Activated CD4-positive, alpha-beta T cell treated with anti-CD3 and anti-CD28 coated beads for 36 hours (primary cell): ENCODE data around the gene KCNH5. TPM values are rescaled to one million over a fixed set of nuclear protein-coding genes. Genes with fewer than 3 reads are reported as not detected.
"Not testable (repeated sequence)": the region's sequence is repeated elsewhere in the genome, so short reads cannot be mapped to it uniquely, and the experiment has no call there.

Experiments
- ATAC-seq: fragments of 200-7000 bp; cut with Tn5 transposase; one replicate; pipeline ENCODE4 v1.10.0; 2021; ENCODE audit warnings: mild to moderate bottlenecking, moderate library complexity
- CTCF ChIA-PET: fragments of 350-600 bp; sonication (Branson Sonifier 250); formaldehyde crosslinking; loops from one replicate; lab custom pipeline; 2021; ENCODE audit warnings: antibody characterized with exemption; lab: Charles Lee
- POLR2A ChIA-PET: fragments of 350-600 bp; sonication (Branson Sonifier 250); formaldehyde crosslinking; loops from one replicate; lab custom pipeline; 2021; ENCODE audit warnings: antibody characterized with exemption, inconsistent platforms; lab: Charles Lee
- DNase-seq: peaks from one replicate; pipeline ENCODE4 v3.0.0-alpha.2; 2020
- H3K27ac Mint-ChIP-seq: one replicate; pipeline ENCODE4 v1.8.0; 2021; ENCODE audit warnings: mixed read lengths
- H3K27me3 Mint-ChIP-seq: one replicate; pipeline ENCODE4 v1.8.0; 2021; ENCODE audit warnings: mixed read lengths
- H3K36me3 Mint-ChIP-seq: one replicate; pipeline ENCODE4 v1.8.0; 2021; ENCODE audit warnings: low read depth, mixed read lengths
- H3K4me1 Mint-ChIP-seq: one replicate; pipeline ENCODE4 v1.8.0; 2021; ENCODE audit warnings: mixed read lengths
- H3K4me3 Mint-ChIP-seq: one replicate; pipeline ENCODE4 v1.8.0; 2021; ENCODE audit warnings: mild to moderate bottlenecking, moderate library complexity, mixed read lengths
- H3K9me3 Mint-ChIP-seq: one replicate; pipeline ENCODE4 v1.8.0; 2021; ENCODE audit warnings: low read depth, mixed read lengths
- intact Hi-C, 2 experiments: fragments of 100-400 bp; cut with DNase I in 1 of 2; cut with micrococcal nuclease in 1 of 2; formaldehyde crosslinking; loops; one replicate each; pipeline versions ENCODE4 v1.14.2 to v1.15.1; 2022 to 2024; cut with DNase I, micrococcal nuclease
- total RNA-seq, 2 experiments: library from RNA; stranded (reverse); gene quantifications; one replicate each; pipeline ENCODE4 v1.2.3, GENCODE V29; 2021

The KCNH5 gene
- total RNA-seq, 2 experiments from 2014 or later = not detected

DNA sequence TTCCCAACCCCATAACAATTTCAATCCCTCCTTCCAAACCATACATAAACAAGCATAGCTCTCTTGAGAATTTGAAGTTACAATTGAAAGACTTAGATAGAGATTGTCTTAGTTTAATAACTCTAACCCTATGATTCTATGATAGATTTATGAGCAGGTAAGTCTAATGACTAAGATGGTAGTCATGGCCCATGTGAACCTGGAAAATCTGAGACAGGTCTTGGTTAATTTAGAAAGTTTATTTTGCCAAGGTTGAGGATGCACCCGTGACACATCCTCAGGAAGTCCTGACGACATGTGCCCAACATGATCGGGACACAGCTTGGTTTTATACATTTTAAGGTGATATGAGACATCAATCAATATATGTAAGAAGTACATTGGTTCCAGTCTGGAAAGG is 248.8 kb downstream of the KCNH5 start:
- Mint-ChIP-seq H3K4me3 (no peak overlapping the region), H3K27ac (no peak overlapping the region), H3K9me3 (no peaks in the 10 kb centered on the region), H3K36me3 (no peaks in the 10 kb centered on the region), H3K4me1 (no peaks in the 10 kb centered on the region), H3K27me3 (no peaks in the 10 kb centered on the region)
- CTCF ChIA-PET = interaction anchor here (0.6 kb wide), 1 partner anchor 751 kb away, joined by 3 read pairs; no protein-coding TSS in a partner anchor
- POLR2A ChIA-PET = no interaction called here
- ATAC-seq (no peak), DNase-seq (no peak)
- intact Hi-C loops = no loop called here

DNA sequence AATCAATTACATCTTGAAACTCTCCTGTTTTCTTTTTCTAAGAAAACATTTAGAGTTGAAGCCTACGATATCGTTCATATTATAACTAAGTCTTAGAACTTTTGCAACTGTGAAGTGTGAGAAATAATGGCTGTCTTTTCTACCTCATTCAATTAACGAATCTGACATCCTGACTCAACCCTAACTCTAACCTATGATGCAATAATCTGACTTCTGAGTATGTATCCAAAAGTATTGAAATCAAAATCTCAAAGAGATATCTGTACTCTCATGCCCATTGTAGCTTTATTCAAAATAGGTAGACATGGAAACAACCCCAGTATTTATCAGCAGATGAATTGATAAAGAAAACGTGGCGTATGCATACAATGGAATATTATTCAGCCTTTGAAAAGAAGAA is 252.7 kb downstream of the KCNH5 start:
- ChIA-PET CTCF (no interaction called here), POLR2A (no interaction called here)
- intact Hi-C loops = no loop called here
- ATAC-seq (no peak), DNase-seq (no peak)
- Mint-ChIP-seq H3K27me3 (no peaks in the 10 kb centered on the region), H3K4me3 (no peak overlapping the region), H3K36me3 (no peaks in the 10 kb centered on the region), H3K4me1 (no peaks in the 10 kb centered on the region), H3K27ac (no peak overlapping the region), H3K9me3 (peaks cover 4% of the 10 kb centered on the region)

DNA sequence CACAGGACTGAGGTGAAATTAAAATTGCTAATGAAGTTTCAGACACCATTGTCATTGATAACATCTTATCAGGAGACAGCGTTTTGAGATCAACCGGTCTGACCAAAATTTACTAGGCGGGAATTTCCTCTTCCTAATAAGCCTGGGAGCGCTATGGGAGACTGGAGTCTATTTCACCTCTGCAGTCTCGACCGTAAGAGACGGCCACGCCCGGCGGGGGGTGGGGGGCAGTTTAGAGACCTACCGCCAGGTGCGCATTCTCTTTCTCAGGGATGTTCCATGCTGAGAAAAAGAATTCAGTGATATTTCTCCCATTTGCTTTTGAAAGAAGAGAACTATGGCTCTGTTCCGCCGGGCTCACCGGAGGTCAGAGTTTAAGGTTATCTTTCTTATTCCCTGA is 263.9 kb downstream of the KCNH5 start:
- H3K27ac Mint-ChIP-seq, H3K36me3 Mint-ChIP-seq, intact Hi-C loops, H3K27me3 Mint-ChIP-seq, H3K4me1 Mint-ChIP-seq, ATAC-seq, H3K4me3 Mint-ChIP-seq, DNase-seq, POLR2A ChIA-PET, CTCF ChIA-PET: not testable (repeated sequence)
- H3K9me3 Mint-ChIP-seq = peaks cover 11% of the 10 kb centered on the region

DNA sequence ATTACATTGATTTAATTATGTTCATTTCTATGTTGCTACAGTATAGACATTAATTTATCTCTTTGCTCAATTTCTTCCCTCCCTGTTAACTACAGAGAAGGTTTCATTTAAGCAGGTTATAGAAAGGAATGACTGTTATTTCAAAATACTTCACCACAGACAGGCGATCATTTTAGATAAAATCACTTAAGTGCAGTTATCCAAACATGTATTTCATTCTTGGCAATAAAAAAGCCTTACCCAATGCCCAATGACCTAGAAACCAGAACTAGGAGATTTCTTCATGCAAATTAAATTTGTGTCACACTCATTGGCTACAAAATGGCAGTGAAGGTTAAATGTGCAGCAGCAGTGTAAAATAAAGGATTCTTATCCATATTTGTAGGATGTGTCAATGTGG is 266.4 kb downstream of the KCNH5 start:
- POLR2A ChIA-PET = no interaction called here
- H3K27me3 Mint-ChIP-seq = no peaks in the 10 kb centered on the region
- CTCF ChIA-PET = no interaction called here

DNA sequence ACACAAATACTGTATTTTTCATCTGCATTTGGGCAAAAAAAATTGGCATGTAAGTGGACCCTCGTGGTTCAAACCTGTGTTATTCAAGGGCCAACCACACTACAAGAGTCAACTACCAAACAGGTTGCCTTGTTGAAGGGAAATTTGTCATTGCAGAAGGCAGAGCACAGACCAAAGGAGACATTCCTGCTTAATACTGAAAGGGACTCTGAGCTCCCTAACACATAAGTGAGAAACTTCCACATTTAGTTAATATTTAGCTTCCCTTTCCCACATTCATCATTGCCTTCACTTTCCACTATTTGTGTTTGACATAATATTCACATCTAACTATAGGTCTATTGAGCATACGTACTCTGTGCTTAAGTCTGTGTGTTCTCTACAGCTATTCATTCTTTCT is 266.9 kb downstream of the KCNH5 start:
- POLR2A ChIA-PET = no interaction called here
- no peaks in the 10 kb centered on the region for H3K27me3 Mint-ChIP-seq

More for the DNA sequence above, 266.4 kb downstream of the KCNH5 start:
- DNase-seq (no peak), ATAC-seq (no peak)
- Mint-ChIP-seq H3K4me3 (no peak overlapping the region), H3K9me3 (peaks cover 11% of the 10 kb centered on the region), H3K36me3 (no peaks in the 10 kb centered on the region), H3K4me1 (no peaks in the 10 kb centered on the region), H3K27ac (no peak overlapping the region)
- intact Hi-C loops = no loop called here

DNA sequence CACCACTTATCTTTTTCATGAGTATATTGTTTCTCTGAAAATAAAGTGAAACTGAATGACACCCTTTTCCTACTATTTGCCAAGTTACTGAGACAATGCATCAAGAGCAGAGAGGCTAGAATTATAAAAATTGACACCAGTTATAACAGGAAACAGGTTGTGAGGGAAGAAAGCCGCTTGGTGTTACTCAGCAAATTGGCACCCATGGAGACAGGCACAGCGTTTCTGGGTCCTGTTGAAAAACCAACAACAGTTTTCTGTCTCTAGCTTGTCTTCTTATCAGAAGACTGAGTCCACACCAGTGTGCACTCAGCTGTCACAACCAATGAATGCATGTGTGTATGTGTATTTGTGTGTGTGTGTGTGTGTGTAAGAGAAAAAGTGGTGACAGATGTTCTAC is 267.7 kb downstream of the KCNH5 start:
- H3K27me3 Mint-ChIP-seq = no peaks in the 10 kb centered on the region
- POLR2A ChIA-PET = no interaction called here
- no peak for DNase-seq
- peaks cover 9% of the 10 kb centered on the region for H3K9me3 Mint-ChIP-seq
- CTCF ChIA-PET = no interaction called here
- no peak overlapping the region for H3K4me3 Mint-ChIP-seq
- H3K27ac Mint-ChIP-seq = no peak overlapping the region
- intact Hi-C loops = no loop called here
- H3K4me1 Mint-ChIP-seq = no peaks in the 10 kb centered on the region
- H3K36me3 Mint-ChIP-seq = no peaks in the 10 kb centered on the region
- ATAC-seq = no peak

More for the DNA sequence above, 266.9 kb downstream of the KCNH5 start:
- no peak overlapping the region for H3K4me3 Mint-ChIP-seq
- intact Hi-C loops = no loop called here
- H3K36me3 Mint-ChIP-seq = no peaks in the 10 kb centered on the region
- DNase-seq (no peak), ATAC-seq (no peak)
- H3K4me1 Mint-ChIP-seq = no peaks in the 10 kb centered on the region
- CTCF ChIA-PET = no interaction called here
- peaks cover 11% of the 10 kb centered on the region for H3K9me3 Mint-ChIP-seq
- H3K27ac Mint-ChIP-seq = no peak overlapping the region

DNA sequence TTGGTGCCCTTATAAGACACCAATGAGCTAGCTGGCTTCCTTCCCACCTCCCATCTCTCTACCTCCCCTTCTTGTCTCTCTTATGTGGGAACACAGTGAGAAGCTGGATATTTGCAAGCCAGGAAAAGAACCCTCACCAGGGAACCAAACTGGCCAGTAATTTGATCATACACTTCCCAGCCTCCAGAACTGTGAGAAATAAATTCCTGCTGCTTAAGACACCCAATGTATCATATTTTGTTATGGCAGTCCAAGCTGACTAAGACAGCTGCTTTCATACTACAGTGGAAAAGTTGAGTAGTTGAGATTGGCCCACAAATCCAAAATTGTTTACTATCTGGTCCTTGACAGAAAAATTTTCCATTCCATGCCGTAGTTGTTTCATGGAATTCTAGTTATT is 269.0 kb downstream of the KCNH5 start:
- no peak for ATAC-seq

DNA sequence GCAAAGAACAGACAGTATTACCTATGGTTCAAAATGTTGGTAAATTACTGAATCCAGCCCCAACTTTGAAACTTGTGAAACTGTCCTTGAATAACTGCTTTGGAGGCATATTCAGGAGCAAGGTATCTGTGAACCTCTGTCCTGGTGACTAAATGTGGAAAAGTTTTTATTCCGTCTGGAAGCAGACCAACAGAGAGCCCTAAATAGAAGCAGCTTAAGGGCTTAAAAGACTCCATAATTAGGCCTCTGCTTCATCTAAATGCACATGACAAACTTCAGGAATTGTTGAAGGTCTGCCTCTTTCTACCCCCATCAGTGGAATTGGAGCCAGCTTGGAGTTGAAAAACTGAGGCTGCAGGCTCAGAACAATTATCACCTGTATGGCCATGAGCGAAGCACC is 276.5 kb downstream of the KCNH5 start:
- H3K27ac Mint-ChIP-seq = no peak overlapping the region
- POLR2A ChIA-PET = no interaction called here
- DNase-seq (no peak), ATAC-seq (no peak)
- no peaks in the 10 kb centered on the region for H3K4me1 Mint-ChIP-seq
- peaks cover 10% of the 10 kb centered on the region for H3K9me3 Mint-ChIP-seq
- H3K27me3 Mint-ChIP-seq = no peaks in the 10 kb centered on the region
- CTCF ChIA-PET = no interaction called here
- intact Hi-C loops = no loop called here
- no peaks in the 10 kb centered on the region for H3K36me3 Mint-ChIP-seq
- H3K4me3 Mint-ChIP-seq = no peak overlapping the region

More for the DNA sequence above, 269.0 kb downstream of the KCNH5 start:
- no peaks in the 10 kb centered on the region for H3K27me3 Mint-ChIP-seq
- H3K27ac Mint-ChIP-seq = no peak overlapping the region
- ChIA-PET POLR2A (no interaction called here), CTCF (interaction anchor here (1.0 kb wide), 1 partner anchor 9 kb away, joined by 3 read pairs; no protein-coding TSS in a partner anchor)
- peaks cover 9% of the 10 kb centered on the region for H3K9me3 Mint-ChIP-seq
- H3K4me1 Mint-ChIP-seq = no peaks in the 10 kb centered on the region
- no peak overlapping the region for H3K4me3 Mint-ChIP-seq
- intact Hi-C loops = no loop called here
- no peaks in the 10 kb centered on the region for H3K36me3 Mint-ChIP-seq
- no peak for DNase-seq

DNA sequence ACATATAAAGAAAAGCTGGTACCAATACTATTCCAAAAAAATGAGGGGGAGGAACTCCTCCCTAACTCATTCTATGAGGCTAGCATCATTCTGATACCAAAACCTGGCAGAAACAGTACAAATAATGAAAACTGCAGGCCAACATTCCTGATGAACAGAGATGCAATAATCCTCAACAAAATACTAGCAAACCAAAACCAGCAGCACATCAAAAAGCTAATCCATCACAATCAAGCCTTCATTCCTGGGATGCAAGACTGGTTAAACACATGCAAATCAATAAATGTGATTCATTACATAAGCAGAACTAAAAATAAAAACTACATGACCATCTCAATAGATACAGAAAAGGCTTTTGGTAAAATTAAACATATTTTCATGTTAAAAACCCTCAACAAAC is 281.3 kb downstream of the KCNH5 start:
- POLR2A ChIA-PET = no interaction called here
- no peaks in the 10 kb centered on the region for H3K27me3 Mint-ChIP-seq
- H3K27ac Mint-ChIP-seq = no peak overlapping the region
- no peaks in the 10 kb centered on the region for H3K36me3 Mint-ChIP-seq
- CTCF ChIA-PET = no interaction called here
- H3K4me3 Mint-ChIP-seq = no peak overlapping the region
- H3K9me3 Mint-ChIP-seq = peaks cover 10% of the 10 kb centered on the region
- intact Hi-C loops = no loop called here
- ATAC-seq (no peak), DNase-seq (no peak)
- no peaks in the 10 kb centered on the region for H3K4me1 Mint-ChIP-seq

DNA sequence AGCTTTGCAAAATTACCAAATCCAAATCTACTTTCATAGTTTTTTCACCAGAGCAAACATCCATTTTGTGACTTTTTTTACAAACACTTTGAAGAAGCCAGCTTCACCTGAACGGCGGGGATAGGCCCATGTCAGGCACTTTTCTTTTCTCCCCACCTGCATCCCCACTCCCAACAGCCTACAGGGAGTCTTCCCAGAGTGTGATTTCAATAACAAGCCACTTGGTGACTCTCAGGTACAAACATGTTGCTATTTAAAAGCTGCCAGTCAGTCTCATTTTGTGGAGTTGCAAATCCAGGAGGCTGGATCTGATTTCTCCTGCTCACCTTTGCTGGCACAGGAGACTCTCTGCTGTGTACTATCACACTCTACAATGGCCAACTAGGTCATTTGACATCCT is 285.5 kb downstream of the KCNH5 start:
- Mint-ChIP-seq H3K4me3 (no peak overlapping the region), H3K36me3 (no peaks in the 10 kb centered on the region), H3K27ac (no peak overlapping the region), H3K4me1 (no peaks in the 10 kb centered on the region), H3K9me3 (peaks cover 16% of the 10 kb centered on the region), H3K27me3 (no peaks in the 10 kb centered on the region)
- ChIA-PET POLR2A (no interaction called here), CTCF (interaction anchor here (0.6 to 0.7 kb wide), 2 partner anchors 74 to 509 kb away, joined by 3 read pairs; no protein-coding TSS in a partner anchor)
- DNase-seq = no peak
- no peak for ATAC-seq
- intact Hi-C loops = no loop called here

DNA sequence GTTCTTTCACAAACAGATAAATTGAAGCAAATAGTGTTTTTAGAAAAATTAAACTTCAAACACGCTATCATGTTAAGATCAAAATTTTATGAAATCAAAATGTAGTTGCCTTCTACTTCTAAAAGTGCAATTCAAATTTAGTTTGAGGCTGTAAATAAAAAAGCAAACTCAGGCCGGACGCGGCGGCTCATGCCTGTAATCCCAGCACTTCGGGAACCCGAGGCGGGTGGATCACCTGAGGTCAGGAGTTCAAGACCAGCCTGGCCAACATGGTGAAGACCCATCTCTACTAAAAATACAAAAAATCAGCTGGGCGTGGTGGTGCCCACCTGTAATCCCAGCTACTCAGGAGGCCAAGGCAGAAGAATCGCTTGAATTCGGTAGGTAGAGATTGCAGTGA is 298.4 kb downstream of the KCNH5 start:
- intact Hi-C loops, H3K27ac Mint-ChIP-seq, H3K36me3 Mint-ChIP-seq, DNase-seq, H3K27me3 Mint-ChIP-seq, H3K9me3 Mint-ChIP-seq, H3K4me1 Mint-ChIP-seq, ATAC-seq, H3K4me3 Mint-ChIP-seq, CTCF ChIA-PET, POLR2A ChIA-PET: not testable (repeated sequence)

DNA sequence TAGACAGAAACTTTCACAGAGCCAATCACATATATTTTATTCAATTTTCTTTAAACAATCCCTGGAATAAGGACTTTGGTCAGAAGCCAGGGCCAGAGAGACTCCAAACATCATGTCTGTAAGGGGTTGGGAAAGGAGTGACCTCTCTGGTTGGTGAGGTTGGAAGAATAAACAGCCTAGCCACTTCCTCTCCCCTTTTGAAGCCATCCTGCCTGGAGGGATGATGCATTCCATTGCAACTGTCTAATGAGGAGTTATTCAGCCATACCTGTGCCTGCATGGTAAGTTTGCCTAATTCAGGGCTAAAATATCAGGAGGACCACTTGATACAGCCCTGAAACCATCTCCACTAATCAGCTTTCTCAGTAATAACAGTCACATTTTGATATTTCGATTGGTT is 299.8 kb downstream of the KCNH5 start:
- Mint-ChIP-seq H3K4me3 (no peak overlapping the region), H3K36me3 (no peaks in the 10 kb centered on the region), H3K27me3 (no peaks in the 10 kb centered on the region), H3K27ac (no peak overlapping the region), H3K4me1 (no peaks in the 10 kb centered on the region), H3K9me3 (no peaks in the 10 kb centered on the region)
- DNase-seq (no peak), ATAC-seq (no peak)
- intact Hi-C loops = no loop called here
- POLR2A ChIA-PET = no interaction called here
- CTCF ChIA-PET = no interaction called here

DNA sequence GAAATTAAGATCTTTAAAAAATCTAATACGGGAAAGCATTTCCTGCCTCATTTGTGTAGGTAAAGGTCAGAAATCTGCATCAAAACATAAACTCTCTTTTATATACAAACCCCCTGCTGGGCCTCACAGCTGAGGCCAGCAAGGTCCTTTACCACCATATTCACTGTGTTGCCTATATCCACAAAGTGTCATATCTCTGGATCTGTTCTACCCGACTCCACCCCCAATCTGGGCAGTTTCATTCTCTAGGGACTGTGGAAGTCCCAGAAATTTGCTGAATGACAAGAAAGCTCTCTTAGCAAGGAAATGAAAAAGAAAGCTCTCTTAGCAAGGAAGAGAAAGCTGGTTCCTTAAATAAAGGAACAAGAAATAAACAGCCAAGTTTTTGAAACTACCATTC is 301.7 kb downstream of the KCNH5 start:
- POLR2A ChIA-PET = no interaction called here
- no peak for ATAC-seq
- no peaks in the 10 kb centered on the region for H3K9me3 Mint-ChIP-seq
- H3K4me3 Mint-ChIP-seq = no peak overlapping the region
- DNase-seq = no peak
- no peaks in the 10 kb centered on the region for H3K4me1 Mint-ChIP-seq
- CTCF ChIA-PET = interaction anchor here (1.7 kb wide), 1 partner anchor 8 kb away, joined by 3 read pairs; no protein-coding TSS in a partner anchor
- no peak overlapping the region for H3K27ac Mint-ChIP-seq
- no peaks in the 10 kb centered on the region for H3K27me3 Mint-ChIP-seq
- H3K36me3 Mint-ChIP-seq = no peaks in the 10 kb centered on the region
- intact Hi-C loops = no loop called here
